Activated CD8-positive, alpha-beta memory T cell treated with anti-CD3 and anti-CD28 coated beads for 1 hour (primary cell): Measurements from ENCODE around the gene CACNA2D2.
A peak's percentile ranks its signal among the peaks of the same experiment; 100 is the strongest.

Source experiments
- DNase-seq, 2 donors: peaks; one replicate each; pipeline ENCODE4 v3.0.0-alpha.2; 2020; ENCODE audit warnings: low read depth in 1 of 2; ENCODE audit errors: extremely low read depth in 1 of 2

CACNA2D2 gene

DNA sequence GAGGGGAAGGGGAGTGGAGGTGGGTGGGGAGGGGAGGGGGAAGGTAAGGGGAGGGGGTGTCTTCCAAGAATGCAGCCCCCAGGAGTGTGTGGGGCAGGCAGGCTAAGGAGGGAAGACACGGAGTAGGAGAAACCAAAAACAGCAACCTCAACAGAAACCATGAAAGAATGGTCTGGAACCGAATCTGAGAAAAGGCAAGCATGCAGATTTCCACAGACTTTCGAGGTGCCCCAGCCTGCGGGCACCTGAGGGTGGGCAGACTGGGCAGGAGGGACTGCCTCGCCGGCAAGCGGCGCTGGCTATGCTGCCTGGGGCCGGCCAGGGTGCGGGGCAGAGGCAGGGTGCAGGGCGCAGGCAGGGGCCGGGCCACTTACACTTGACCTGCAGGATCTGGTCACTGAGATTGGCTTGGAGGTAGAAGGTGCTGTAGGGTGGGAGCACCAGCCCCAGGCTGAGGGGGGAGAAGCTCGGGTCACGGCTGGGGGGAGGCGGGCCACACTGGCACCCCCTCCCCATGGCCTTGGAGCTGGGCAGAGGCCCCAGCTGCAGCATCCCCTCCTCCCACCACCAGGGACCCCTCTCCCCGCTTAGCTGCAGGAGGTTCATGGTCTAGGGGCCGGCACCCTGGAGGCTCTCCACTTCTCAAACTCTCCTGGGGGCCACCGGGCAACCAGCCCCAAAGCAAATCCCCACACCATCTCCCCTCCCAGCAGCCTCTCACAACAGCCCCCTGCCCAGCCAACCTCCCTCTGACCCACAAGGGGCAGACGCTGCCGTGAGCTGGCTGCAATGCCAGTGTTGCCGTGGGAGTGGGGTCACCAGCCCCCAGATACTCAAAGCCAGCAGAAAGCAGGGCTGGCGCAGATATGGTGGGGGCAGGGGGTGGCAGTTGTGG lies 128.8 kb downstream of the CACNA2D2 start:
- DNase-seq: no peak

GRCh38 chr3:50373146-50374051 lies 130.0 kb downstream of the CACNA2D2 start:
- no peak for DNase-seq

GRCh38 chr3:50372349-50372748 lies 131.1 kb downstream of the CACNA2D2 start:
- DNase-seq: no peak

GRCh38 chr3:50371133-50371685 lies 132.2 kb downstream of the CACNA2D2 start:
- DNase-seq: no peak

- DNase-seq: no peak
These were observed 132.8 kb downstream of the CACNA2D2 start for GRCh38 chr3:50370594-50370993.

DNA sequence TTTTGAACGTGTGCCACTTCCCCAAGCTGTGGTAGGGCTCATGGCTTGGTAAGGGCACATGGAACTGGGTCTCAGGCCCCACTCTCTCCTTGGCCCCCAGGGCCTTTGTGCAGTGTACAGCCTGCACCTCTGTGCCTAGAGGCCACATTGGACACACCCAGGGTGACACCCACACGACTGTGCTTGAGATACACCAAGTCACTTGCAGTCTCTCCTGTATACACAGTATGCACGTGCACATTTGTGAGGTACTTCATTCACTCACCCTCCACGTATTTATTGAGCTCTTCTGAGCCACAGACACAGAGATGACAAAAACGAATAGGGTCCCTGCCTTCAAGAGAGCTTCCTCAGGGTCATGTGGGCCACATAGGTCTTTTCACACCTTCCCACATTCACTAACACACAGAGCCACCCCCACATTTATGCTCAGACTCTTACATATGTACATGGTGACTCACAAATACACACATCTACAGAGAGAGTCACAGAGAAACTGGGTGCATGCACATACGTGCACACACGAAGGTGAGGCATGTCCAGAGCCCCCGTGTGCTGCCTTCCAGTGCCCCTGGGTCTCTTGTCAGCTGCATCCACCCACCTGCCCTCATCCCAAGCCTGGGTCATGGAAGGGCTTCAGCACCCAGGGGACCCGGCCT lies 134.3 kb downstream of the CACNA2D2 start:
- no peak for DNase-seq

- DNase-seq: no peak
These were observed 137.6 kb downstream of the CACNA2D2 start for GRCh38 chr3:50365842-50366220.

- peak; percentile 91 for DNase-seq
These were observed 138.2 kb downstream of the CACNA2D2 start for GRCh38 chr3:50365080-50365841.

- no peak for DNase-seq
These were observed 138.8 kb downstream of the CACNA2D2 start for GRCh38 chr3:50364573-50365079.

DNA sequence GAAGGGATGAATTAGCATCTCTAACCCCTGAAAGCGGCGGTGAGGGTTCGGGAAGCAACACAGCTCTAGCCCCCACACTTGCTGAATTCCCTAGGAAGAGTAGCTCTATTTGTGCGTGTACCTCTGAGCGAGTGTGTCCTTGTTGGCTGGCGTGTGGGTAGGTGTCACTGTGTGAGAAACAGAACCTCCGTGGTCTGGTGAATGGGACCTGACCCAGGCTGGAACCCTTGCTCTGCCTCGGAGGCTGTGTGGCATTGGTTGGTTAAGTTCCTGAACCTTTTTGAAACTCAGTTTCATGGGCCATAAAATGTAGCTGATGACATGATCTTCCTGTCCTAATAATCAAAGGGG lies 143.7 kb downstream of the CACNA2D2 start:
- DNase-seq: no peak

- peak; percentile 87 to 88 for DNase-seq
These were observed 144.3 kb downstream of the CACNA2D2 start, which contains the start of gene TMEM115 for GRCh38 chr3:50358911-50359759. Gene TMEM115, minus strand, starts transcription at chr3:50359521. Its CDS starts 458 bp downstream, at chr3:50359063.

DNA sequence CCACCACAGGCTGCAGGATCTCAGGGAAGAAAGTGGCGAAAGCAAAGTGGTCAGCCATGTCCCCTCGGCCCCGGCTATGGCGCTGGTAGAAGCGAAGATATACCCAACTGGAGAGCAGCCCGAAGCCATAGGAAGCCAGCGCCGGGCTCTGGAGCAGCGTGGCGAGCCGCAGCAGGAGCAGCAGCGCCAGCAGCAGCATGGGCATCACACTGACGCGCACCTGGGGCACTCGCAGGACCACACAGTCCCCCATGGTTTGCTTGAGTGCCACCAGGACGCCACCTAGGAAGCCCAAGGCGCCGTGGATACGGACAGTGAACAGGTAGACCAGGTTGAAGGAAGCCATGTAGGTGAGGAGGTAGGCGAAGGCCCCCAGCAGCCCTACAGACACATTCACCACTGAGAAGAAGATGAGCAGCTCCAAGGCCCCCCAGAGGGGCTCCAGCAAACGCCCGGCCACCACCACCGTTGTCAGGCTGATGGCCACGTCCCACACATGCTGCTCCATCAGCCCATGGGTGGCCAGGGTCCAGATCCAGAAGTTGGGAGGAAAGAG lies 145.0 kb downstream of the CACNA2D2 start:
- no peak for DNase-seq

- DNase-seq: no peak
These were observed 146.0 kb downstream of the CACNA2D2 start for GRCh38 chr3:50357481-50357880.

GRCh38 chr3:50356553-50356952 lies 146.9 kb downstream of the CACNA2D2 start:
- no peak for DNase-seq

DNA sequence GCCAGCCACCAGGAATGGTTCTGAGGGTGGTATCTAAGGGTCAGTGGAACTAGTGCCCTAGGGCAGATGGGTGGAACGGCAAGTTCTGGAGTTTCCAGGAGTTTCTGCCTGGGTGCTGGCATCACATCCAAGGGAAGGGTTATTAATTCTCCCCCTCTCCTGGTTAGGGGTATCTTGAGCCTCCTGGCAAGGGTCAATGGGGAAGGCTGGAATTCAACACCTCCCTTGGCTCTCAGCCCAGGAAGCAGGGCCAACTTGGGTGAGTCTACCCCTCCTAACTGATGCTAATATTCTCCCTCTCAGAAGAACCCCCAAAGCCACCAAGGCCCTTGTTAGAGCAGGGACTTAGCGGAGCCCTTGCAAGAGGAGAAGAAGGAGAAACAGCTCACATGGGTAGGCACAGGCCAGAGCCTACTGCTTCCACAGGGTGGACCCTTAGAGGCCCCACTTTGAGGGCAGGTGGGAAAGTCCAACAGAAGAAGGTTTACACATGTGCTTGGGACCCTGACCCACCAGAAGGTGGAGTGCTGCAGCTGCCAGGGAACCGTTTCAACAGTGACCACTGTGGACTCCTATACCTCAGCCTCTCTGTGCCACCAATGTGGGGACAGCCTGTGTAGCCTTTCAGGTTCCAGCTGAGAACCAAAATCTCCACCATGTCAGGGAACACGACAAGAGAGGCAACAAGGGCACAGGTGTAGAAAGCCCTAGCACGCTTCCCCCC lies 147.4 kb downstream of the CACNA2D2 start:
- DNase-seq: no peak

- no peak for DNase-seq
These were observed 148.6 kb downstream of the CACNA2D2 start for GRCh38 chr3:50354850-50355249.

DNA sequence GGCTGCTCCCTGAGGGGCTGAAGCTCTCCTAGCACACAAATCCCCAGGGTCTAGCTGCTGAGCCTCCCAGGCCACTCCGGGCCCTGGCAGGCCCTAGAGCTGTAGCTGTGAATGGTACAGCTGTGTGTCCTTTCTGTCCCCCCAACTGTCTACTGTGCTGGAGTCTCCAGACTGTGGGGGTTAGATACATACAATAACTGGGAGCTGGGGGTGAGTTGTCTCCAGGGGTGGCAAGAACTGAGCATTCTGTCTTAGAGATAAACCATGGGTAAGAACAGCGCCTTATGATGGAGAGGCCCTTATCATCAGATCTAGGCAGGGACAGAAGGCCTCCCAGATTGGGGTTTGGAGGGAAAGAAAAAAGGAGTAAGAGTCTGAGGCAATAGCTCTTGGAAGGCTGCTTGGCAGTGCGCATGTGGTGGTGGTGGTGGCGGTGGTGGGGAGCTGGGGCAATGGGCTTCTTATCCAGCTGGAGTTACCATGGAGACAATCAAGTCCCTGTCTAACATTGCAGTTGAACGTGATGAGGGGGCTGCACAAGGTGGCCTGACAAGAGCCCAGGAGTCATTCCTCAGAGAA lies 149.2 kb downstream of the CACNA2D2 start:
- no peak for DNase-seq
